Activated CD4-positive, alpha-beta T cell treated with anti-CD3 and anti-CD28 coated beads for 1 hour (primary cell): ENCODE measurements around the gene EEF1AKMT4.

Experiments used
- DNase-seq: peaks from one replicate; pipeline ENCODE4 v3.0.0-alpha.2; 2020

EEF1AKMT4 gene

DNA sequence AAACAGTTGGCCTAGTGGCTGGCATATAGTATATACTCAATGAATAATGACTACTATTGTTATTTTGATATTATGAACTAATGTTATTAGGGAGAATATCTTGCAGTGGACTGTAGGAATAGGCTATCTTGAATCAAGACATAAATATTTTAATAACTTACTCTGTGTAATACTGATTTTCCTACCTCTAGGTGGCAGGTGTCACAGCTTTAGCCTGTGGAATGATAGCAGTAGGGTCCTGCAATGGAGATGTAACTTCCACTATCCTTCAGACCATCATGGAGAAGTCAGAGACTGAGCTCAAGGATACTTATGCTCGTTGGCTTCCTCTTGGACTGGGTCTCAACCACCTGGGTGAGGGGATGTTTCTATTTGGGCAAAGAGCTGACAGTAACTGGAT, 56.1 kb downstream of the EEF1AKMT4 start:
- no peak for DNase-seq

GRCh38 chr3:184306341-184306972, 57.0 kb downstream of the EEF1AKMT4 start:
- DNase-seq, result no peak

DNA sequence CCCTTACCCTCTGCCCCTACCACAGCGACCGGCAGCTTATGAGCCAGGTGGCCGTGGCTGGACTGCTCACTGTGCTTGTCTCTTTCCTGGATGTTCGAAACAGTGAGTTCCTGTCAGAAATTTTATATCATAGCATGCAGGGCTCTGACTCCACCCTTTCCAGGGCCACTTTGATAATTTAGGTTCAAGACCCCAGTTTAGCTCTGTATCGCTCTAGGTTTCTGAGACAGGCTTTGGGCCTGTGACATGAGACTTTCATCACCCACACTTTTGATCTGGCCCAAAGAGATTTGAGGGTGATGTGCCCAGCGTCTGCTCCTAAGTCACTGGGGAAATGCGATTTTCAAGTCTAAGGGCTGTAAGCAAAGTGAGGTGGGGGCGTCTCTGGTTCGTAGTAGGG, 58.4 kb downstream of the EEF1AKMT4 start:
- no peak for DNase-seq
